Measurements from ENCODE around the gene MAMDC4.
A peak's percentile ranks its signal among the peaks of the same experiment; 100 is the strongest.

MAMDC4 gene

DNA sequence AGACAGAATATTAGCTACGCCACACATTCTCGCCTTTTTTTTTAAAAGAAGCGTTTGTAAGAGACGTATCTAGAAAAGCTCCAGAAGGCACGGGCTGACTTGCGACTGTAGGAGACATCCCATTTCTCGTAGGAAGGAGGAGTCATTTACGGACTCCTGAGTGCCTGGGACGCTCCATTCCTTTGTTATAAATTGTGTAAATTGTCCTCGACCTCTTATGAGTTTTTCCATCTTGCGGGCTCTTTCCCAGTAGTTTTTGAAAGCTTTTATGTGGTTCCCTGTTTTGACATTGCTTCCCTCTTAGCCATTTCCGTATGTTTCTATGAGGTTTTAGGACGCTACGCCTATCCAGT, 43.4 kb upstream of the MAMDC4 start:
- Histone ChIP-seq H3K79me2 (ENCODE audit: insufficient read depth, low read length) (peaks cover 64% of the 10 kb centered on the region), H3K4me3 (ENCODE audit: low read depth in 1 of 2, low read length in 2 of 2) (peak overlapping the region; percentile 83 to 84; a peak in 3 of 4 replicates), H3K4me2 (ENCODE audit: insufficient read depth, low read length) (peak overlapping the region; percentile 81), H4K20me1 (ENCODE audit: insufficient read depth, low read length) (peaks cover 26% of the 10 kb centered on the region; the same call in 1 of the 2 replicates), H3K27me3 (ENCODE audit: insufficient read depth, low read length, poor library complexity) (no peaks in the 10 kb centered on the region), H2AFZ (ENCODE audit: low read depth, low read length) (peak overlapping the region; percentile 77), H3K4me1 (ENCODE audit: insufficient read depth, low read length) (peaks cover 37% of the 10 kb centered on the region), H3K9me3 (ENCODE audit: insufficient read depth, low read length, severe bottlenecking) (no peaks in the 10 kb centered on the region), H3K9ac (ENCODE audit: low read depth, low read length) (peak overlapping the region; percentile 71), H3K36me3 (ENCODE audit: insufficient read depth, low read length) (peaks cover 41% of the 10 kb centered on the region), H3K27ac (ENCODE audit: low read length) (peak overlapping the region; percentile 61; the same call in 1 of the 2 replicates)
- TF ChIP-seq EZH2 (IDR thresholded peaks at IDR 0.05; ENCODE audit: borderline replicate concordance, low read depth, low read length, severe bottlenecking) = no peak
- TF ChIP-seq, protein P1, sequence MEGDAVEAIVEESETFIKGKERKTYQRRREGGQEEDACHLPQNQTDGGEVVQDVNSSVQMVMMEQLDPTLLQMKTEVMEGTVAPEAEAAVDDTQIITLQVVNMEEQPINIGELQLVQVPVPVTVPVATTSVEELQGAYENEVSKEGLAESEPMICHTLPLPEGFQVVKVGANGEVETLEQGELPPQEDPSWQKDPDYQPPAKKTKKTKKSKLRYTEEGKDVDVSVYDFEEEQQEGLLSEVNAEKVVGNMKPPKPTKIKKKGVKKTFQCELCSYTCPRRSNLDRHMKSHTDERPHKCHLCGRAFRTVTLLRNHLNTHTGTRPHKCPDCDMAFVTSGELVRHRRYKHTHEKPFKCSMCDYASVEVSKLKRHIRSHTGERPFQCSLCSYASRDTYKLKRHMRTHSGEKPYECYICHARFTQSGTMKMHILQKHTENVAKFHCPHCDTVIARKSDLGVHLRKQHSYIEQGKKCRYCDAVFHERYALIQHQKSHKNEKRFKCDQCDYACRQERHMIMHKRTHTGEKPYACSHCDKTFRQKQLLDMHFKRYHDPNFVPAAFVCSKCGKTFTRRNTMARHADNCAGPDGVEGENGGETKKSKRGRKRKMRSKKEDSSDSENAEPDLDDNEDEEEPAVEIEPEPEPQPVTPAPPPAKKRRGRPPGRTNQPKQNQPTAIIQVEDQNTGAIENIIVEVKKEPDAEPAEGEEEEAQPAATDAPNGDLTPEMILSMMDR (IDR thresholded peaks at IDR 0.05; ENCODE audit: borderline replicate concordance, extremely low read depth, low read length, poor library complexity, severe bottlenecking) = no peak
- ATAC-seq (ENCODE audit: insufficient read depth, low read depth) (0 out of 3 replicates have a peak, but pooled peaks have one; percentile 7), DNase-seq (no peak)

DNA sequence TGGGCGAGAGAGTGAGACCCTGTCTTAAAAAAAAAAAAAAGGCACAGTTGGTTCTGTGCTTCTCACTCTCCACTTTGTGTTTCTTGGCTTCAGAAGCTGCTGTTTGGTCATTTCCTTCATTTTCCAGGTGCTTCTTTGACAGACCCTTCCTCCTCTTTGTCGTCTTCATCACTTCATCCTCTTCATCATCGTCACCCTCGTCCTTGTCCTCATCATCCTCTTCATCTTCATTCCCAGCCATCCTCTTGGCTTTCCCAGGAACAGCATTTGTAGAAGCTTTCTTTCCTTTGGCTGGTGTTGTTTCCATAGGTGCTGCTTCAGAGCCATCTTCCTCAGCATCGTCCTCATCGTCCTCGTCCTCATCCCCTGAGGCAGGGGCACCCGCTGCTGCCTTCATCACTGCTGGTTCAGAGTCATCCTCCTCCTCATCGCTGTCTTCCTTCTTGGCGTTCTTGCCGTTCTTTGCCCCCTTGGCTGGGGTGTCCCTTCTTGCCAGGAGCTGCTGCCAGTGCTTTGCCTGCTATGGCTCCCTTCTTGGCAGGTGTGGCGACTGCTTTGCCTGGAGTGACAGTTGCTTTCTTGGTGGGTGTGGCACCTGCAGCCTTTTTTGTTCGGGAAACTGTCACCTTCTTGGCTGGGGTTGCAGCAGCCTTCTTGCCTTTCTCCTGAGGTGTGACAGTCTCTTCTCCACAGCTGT, 37.3 kb upstream of the MAMDC4 start:
- Histone ChIP-seq H3K4me2 (ENCODE audit: insufficient read depth, low read length) (no peak overlapping the region), H3K4me3 (ENCODE audit: low read depth in 1 of 2, low read length in 2 of 2) (no peak overlapping the region), H3K9ac (ENCODE audit: low read depth, low read length) (no peak overlapping the region), H3K27me3 (ENCODE audit: insufficient read depth, low read length, poor library complexity) (no peaks in the 10 kb centered on the region), H3K79me2 (ENCODE audit: insufficient read depth, low read length) (peaks cover 70% of the 10 kb centered on the region), H4K20me1 (ENCODE audit: insufficient read depth, low read length) (peaks cover 24% of the 10 kb centered on the region; the same call in 1 of the 2 replicates), H3K36me3 (ENCODE audit: insufficient read depth, low read length) (peaks cover 36% of the 10 kb centered on the region), H3K4me1 (ENCODE audit: insufficient read depth, low read length) (peaks cover 8% of the 10 kb centered on the region; the same call in 1 of the 2 replicates), H2AFZ (ENCODE audit: low read depth, low read length) (no peak overlapping the region), H3K9me3 (ENCODE audit: insufficient read depth, low read length, severe bottlenecking) (no peaks in the 10 kb centered on the region), H3K27ac (ENCODE audit: low read length) (no peak overlapping the region)
- ATAC-seq (ENCODE audit: insufficient read depth, low read depth) (no peak), DNase-seq (no peak)
- TF ChIP-seq, protein P1 (IDR thresholded peaks at IDR 0.05; ENCODE audit: borderline replicate concordance, extremely low read depth, low read length, poor library complexity, severe bottlenecking) = no peak
- no peak for TF ChIP-seq EZH2 (IDR thresholded peaks at IDR 0.05; ENCODE audit: borderline replicate concordance, low read depth, low read length, severe bottlenecking)

DNA sequence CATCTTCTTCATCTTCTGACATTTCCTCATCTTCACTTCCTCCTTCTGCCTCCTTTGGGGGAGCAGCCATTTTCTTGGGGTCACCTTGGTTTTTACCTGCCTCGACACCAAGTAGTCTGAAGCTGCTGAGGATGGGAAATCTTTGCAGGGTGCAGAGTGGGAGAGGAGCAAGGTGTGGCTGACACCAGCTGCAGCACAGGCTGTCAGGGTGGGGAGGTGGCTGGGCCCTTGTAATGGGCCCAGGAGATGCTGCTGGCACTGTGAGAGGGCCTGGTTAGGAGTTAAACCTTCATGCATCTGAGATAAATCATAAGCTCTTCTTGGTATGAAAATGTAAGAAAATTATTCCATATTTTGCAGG, 36.7 kb upstream of the MAMDC4 start:
- DNase-seq (no peak), ATAC-seq (ENCODE audit: insufficient read depth, low read depth) (no peak)
- no peak overlapping the region for H2AFZ ChIP-seq (ENCODE audit: low read depth, low read length)
- peaks cover 4% of the 10 kb centered on the region; the same call in 1 of the 2 replicates for H3K4me1 ChIP-seq (ENCODE audit: insufficient read depth, low read length)
- no peaks in the 10 kb centered on the region for H3K27me3 ChIP-seq (ENCODE audit: insufficient read depth, low read length, poor library complexity)
- no peak overlapping the region for H3K9ac ChIP-seq (ENCODE audit: low read depth, low read length)
- TF ChIP-seq, protein P1 (IDR thresholded peaks at IDR 0.05; ENCODE audit: borderline replicate concordance, extremely low read depth, low read length, poor library complexity, severe bottlenecking) = no peak
- no peak for TF ChIP-seq EZH2 (IDR thresholded peaks at IDR 0.05; ENCODE audit: borderline replicate concordance, low read depth, low read length, severe bottlenecking)
- H3K36me3 ChIP-seq (ENCODE audit: insufficient read depth, low read length) = peaks cover 31% of the 10 kb centered on the region
- no peaks in the 10 kb centered on the region for H3K9me3 ChIP-seq (ENCODE audit: insufficient read depth, low read length, severe bottlenecking)
- H3K79me2 ChIP-seq (ENCODE audit: insufficient read depth, low read length) = peaks cover 68% of the 10 kb centered on the region
- no peak overlapping the region for H3K4me2 ChIP-seq (ENCODE audit: insufficient read depth, low read length)
- H4K20me1 ChIP-seq (ENCODE audit: insufficient read depth, low read length) = peaks cover 21% of the 10 kb centered on the region; the same call in 1 of the 2 replicates
- no peak overlapping the region for H3K27ac ChIP-seq (ENCODE audit: low read length)
- H3K4me3 ChIP-seq (ENCODE audit: low read depth in 1 of 2, low read length in 2 of 2) = no peak overlapping the region

Data from DND-41 (cell line).